ENCODE measurements around the gene TMEM232.
"Not testable (repeated sequence)": the region's sequence is repeated elsewhere in the genome, so short reads cannot be mapped to it uniquely, and the experiment has no call there.

DNA sequence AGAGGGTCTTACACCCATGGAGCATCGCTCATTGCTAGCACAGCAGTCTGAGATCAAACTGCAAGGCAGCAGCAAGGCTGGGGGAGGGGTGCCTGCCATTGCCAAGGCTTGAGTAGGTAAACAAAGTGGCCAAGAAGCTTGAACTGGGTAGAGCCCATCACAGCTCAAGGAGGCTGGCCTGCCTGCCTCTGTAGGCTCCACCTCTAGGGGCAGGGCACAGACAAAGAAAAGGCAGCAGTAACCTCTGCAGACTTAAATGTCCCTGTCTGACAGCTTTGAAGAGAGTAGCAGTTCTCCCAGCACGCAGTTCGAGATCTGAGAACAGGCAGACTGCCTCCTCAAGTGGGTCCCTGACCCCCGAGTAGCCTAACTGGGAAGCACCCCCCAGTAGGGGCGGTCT, 33.8 kb downstream of the TMEM232 start:
- TF ChIP-seq, protein P1, sequence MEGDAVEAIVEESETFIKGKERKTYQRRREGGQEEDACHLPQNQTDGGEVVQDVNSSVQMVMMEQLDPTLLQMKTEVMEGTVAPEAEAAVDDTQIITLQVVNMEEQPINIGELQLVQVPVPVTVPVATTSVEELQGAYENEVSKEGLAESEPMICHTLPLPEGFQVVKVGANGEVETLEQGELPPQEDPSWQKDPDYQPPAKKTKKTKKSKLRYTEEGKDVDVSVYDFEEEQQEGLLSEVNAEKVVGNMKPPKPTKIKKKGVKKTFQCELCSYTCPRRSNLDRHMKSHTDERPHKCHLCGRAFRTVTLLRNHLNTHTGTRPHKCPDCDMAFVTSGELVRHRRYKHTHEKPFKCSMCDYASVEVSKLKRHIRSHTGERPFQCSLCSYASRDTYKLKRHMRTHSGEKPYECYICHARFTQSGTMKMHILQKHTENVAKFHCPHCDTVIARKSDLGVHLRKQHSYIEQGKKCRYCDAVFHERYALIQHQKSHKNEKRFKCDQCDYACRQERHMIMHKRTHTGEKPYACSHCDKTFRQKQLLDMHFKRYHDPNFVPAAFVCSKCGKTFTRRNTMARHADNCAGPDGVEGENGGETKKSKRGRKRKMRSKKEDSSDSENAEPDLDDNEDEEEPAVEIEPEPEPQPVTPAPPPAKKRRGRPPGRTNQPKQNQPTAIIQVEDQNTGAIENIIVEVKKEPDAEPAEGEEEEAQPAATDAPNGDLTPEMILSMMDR (IDR thresholded peaks at IDR 0.05), result not testable (repeated sequence)
- TF ChIP-seq POLR2A (IDR thresholded peaks at IDR 0.05; ENCODE audit: low read depth); POLR2AphosphoS5 (IDR thresholded peaks at IDR 0.05): not testable (repeated sequence)
